HEK293T (cell line): ENCODE results near the gene SPATA20.

Experiments
- BHLHE40 ChIP-seq: fragments of 450-650 bp; IDR thresholded peaks from 2 replicates; pipeline ENCODE4 v1.6.1; 2016; ENCODE audit warnings: mild to moderate bottlenecking, moderate library complexity, borderline replicate concordance
- CTBP1 ChIP-seq: fragments of 450-650 bp; IDR thresholded peaks from 2 replicates; pipeline ENCODE4 v1.6.1; 2016; ENCODE audit warnings: borderline replicate concordance
- ELF4 ChIP-seq: fragments of 450-650 bp; IDR thresholded peaks from 2 replicates; pipeline ENCODE4 v1.6.1; 2017; ENCODE audit warnings: antibody characterized with exemption
- FOXA1 ChIP-seq: fragments of 450-650 bp; IDR thresholded peaks from 2 replicates; pipeline ENCODE4 v1.6.1; 2016; ENCODE audit warnings: mild to moderate bottlenecking
- FOXK2 ChIP-seq: fragments of 450-650 bp; IDR thresholded peaks from 2 replicates; pipeline ENCODE4 v1.6.1; 2016; ENCODE audit warnings: mild to moderate bottlenecking
- FOXM1 ChIP-seq: fragments of 450-650 bp; IDR thresholded peaks from 2 replicates; pipeline ENCODE4 v1.6.1; 2017; ENCODE audit warnings: mild to moderate bottlenecking, borderline replicate concordance
- PKNOX1 ChIP-seq: fragments of 450-650 bp; IDR thresholded peaks from 2 replicates; pipeline ENCODE4 v1.6.1; 2016
- SP1 ChIP-seq: fragments of 450-650 bp; IDR thresholded peaks from 2 replicates; pipeline ENCODE4 v1.6.1; 2017
- TARDBP ChIP-seq: fragments of 450-650 bp; IDR thresholded peaks from 2 replicates; pipeline ENCODE4 v1.6.1; 2016

GRCh38 chr17:50590946-50591737 is 44.2 kb downstream of the SPATA20 start:
- TF ChIP-seq FOXA1 (no peak), CTBP1 (no peak), SP1 (no peak), FOXM1 (no peak), BHLHE40 (no peak), ELF4 (no peak), TARDBP (no peak), PKNOX1 (no peak), FOXK2 (no peak)
